RKO (cell line): ENCODE measurements around the gene MARCHF2.

Experiments
- DNase-seq: peaks from one replicate; pipeline ENCODE4 v3.0.0-alpha.2; 2016; ENCODE audit warnings: low spot score

MARCHF2 gene

GRCh38 chr19:8387688-8388611, 25.2 kb upstream of the MARCHF2 start:
- no peak for DNase-seq

DNA sequence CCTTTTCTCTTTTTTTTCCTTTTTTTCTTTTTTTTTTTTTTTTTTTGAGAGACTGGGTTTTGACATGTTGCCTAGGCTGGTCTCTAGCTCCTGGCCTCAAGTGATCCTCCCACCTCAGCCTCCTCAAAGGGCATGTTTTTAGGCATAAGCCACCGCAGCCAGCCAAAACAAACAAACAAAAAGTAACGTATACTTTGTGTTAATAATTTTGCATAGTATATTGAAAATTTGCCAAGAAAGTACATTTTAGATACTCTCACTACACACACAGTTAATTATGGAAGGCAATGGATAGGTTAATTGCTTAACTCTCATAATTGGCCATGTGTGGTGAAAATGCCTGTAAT, 24.5 kb upstream of the MARCHF2 start:
- no peak for DNase-seq

- DNase-seq: peak; percentile 100
Observed at GRCh38 chr19:8389891-8390616, 23.1 kb upstream of the MARCHF2 start, which contains the start of gene RAB11B. Gene RAB11B (plus strand): TSS chr19:8390360. CDS start chr19:8390417, 57 bp downstream.

GRCh38 chr19:8390617-8390981, 22.5 kb upstream of the MARCHF2 start:
- peak; percentile 86 for DNase-seq

DNA sequence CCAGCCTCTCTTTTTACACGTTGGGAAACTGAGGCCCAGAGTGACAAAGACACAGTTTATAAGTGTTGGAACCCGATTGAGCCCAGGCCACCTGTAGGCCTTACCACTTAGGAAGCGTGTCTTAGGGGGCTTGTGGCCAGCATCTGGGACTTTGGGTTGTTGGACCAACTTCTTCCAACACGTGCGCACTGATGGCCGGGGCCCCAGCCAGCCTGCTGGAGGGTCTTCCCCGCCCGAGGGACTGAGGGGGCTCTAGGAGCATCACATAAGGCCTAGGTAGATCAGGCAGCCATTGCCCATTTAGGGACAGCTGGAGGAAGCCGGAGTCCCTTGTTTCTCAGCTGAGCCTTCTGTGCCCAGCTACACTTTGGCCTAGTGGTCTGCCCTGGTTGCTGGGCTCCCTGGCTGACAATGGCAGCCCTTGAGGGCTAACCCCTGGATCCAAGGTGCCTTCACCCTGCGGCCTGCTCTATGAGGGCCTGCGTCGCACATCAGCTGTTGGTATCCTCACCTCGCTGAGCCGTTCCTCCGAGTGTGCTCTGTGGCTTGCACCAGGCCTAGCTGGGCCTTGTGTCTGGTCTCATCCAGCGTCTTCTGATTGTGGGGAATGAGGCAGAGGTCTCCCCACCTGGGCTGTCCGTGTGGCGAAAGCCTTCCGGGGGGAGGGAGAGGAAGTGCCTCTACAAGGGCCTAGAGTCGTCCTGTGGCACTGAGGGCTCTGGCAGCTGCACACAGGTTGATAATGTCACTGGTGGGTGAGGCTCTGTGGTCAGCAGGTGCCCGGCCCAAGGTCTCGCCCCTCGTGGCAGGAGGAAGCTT, 21.7 kb upstream of the MARCHF2 start:
- DNase-seq: no peak

DNA sequence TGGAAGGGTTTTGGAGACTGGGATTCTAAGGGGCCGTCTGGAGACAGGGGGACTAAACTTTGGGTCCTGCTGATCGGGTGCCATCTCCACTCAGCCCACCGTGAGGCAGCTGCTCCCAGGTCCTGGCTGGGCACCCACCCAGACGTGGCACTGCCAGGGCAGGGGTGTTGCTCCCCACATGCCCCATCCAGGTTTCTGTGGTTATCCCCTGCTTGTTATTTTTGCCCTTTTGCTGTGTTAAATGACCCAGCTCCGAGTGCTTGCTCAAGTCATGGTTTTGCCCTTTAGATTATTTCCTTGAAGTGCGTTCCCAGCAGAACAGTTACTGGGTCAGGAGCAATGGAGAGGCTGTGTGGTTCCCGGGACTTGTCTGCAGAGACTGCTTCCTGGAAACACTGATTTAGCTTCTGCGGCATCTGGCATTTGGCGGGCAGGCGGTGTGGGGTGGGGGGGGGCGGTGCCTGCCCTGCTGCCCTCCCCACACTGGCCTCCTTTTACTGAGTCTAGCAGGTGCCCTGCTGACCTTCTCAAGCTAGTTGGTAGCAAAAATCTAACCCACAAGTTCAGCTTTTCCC, 21.0 kb upstream of the MARCHF2 start:
- no peak for DNase-seq

DNA sequence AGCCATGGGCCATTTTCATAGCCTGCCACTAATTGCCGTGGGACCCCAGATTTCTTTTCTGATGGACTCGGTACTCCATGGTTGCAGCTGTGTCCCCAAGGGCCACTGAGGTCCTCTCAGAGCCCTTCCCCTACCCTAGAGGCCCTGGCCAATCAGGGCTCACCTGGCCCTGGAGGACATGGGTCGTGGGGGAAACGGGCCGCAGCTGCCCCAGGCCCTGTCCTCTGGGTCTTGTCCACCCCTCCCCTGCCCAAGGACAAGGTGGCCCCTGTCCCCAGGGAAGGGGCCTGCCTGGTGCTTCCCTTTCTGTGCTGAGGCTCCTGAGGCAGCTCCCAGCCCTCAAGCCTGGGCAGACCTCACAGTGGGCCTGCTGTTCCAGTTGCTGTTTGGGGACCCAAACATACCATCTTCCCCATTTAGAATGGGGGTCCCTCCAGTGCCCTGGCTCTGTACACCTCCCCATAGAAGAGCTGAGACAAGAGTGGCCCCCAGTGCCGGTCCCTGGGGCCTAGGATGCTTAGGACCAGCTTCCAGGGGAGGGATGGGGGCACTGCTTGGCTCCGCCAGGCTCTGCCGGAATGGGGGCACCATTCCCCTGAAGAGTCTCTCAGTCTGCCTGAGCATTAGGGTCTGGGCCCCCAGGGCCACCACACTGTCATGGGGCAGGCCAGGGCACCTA, 19.8 kb upstream of the MARCHF2 start:
- DNase-seq: no peak

DNA sequence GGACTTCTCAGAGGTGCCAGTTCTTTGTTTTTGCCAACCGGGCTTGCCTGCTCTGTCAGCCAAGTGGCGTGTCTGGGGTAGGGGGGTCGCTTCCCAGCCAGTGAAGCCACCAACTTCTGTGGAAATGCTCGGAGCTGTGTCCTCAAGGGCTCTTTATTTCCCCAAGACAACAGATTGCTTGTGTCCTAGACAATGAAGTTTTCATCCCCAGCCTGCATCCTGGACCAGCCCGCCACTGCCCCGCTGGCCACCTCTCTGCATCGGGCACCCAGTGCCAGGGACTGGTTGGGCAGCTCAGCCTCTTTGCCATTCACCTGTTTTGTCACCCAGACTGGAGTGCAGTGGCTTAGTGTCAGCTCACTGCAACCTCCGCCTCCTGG, 19.2 kb upstream of the MARCHF2 start:
- DNase-seq: no peak

DNA sequence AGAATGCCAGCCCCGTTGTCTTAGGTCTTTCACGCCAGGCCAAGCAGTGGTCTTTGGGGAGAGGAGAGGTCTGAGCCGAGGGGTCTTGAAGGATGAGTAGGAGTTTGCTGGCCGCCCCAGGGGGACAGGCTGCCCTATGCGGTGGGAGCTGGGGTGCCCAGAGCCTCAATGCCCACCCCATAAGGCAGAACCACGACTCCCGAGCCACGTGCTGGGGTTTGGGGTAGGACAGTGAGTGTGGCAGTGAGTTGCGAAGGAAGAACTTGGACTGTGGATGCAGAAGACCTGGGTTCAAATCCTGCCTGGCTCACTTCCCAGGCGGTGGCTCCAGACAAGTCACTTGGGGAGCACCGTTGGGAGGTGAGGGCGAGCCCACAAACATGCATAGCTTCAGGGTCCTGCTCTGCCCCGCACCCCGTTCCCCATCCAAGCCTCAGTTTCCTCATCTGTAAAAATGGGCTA, 17.5 kb upstream of the MARCHF2 start:
- no peak for DNase-seq

DNA sequence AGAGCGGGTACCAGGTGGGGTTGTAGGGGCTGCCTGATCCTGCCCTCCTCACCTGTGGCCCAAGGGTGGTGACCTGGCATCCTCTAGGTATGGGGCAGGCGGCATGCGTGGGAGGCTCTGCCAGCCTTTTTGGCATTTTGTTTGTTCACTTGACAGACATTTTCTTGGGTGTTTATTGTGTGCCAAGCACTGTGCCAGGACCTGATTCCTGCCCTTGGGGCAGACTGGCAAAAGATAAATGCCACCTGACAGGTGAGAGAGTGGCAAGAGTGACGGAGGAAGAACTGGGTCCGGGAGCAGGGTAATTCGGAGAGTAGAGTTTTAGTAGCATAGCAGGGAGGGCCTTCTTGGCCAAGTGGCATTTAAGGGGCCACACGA, 16.9 kb upstream of the MARCHF2 start:
- no peak for DNase-seq

- DNase-seq: no peak
Observed at GRCh38 chr19:8396563-8397203, 16.4 kb upstream of the MARCHF2 start.

DNA sequence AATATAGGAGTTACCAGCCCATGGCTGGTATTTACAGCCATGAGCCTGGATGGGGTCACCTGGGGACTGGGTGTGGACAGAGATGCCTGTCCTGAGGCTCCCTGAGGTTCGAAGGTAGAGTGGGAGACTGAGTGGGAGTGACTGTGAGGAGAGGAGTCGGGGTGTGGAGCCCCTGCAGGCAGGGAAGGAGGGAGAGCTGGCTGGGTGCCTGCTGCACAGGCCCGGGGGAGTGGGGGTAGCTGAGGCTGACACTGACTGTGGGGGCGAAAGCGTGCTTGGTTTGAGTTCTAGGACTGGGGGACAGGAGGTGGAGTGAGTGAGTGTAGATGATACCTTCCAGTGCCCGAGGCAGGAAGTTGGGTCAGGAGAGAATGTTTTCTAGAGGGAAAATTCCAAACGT, 15.8 kb upstream of the MARCHF2 start:
- no peak for DNase-seq

- no peak for DNase-seq
Observed at GRCh38 chr19:8397746-8398310, 15.3 kb upstream of the MARCHF2 start.

DNA sequence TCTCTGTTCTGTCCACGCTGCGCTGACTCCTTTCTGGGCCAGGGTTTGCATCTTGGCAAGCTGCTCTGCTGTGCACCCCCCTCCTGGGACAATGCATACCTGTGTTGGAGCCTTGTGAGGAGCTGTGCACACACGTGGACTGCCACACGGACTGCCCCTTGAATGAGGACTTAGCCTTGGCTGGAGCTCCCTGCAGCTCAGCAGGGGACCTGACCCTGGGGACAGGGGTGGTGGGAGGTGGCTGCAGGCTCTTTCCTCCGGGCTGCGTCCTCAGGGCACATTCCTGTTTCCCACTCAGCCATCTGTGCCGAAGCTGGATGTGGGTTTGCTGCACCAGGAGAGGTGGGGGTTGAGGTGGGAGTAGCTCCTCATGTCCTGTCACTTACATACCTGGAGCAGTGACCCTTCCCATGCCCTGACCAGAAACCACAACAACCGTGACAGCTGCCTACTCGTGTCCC, 14.8 kb upstream of the MARCHF2 start:
- DNase-seq: no peak

- DNase-seq: no peak
Observed at GRCh38 chr19:8399681-8400188, 13.4 kb upstream of the MARCHF2 start.

DNA sequence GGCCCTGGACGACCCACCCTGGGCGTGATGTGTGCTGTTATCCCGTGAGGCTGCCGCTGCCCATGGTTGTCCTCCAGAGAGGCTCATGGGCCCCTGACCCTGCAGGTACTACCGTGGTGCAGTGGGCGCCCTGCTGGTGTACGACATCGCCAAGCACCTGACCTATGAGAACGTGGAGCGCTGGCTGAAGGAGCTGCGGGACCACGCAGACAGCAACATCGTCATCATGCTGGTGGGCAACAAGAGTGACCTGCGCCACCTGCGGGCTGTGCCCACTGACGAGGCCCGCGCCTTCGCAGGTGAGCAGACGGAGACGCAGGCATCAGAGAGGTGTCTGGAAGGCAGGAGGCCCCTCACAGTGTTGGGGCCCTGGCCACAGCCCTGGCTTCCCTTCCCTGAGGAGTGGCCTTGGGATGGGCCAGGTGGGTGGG, 11.1 kb upstream of the MARCHF2 start:
- DNase-seq: no peak

- no peak for DNase-seq
Observed at GRCh38 chr19:8403098-8403819, 9.8 kb upstream of the MARCHF2 start.

DNA sequence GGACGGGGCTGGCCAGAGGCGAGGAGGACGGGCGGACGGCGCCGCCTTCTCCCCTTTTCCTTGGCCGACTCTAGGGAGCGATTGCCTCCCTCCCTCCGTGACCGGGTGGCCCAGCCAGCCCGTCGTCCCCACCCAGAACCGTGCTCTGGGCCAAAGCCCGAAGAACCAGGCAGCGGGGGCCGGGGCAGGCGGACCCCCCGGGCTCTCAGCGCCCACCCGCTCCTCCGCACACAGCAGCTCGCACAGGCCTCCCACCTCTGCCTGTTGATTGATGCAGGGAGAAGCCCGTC, 9.3 kb upstream of the MARCHF2 start:
- no peak for DNase-seq

DNA sequence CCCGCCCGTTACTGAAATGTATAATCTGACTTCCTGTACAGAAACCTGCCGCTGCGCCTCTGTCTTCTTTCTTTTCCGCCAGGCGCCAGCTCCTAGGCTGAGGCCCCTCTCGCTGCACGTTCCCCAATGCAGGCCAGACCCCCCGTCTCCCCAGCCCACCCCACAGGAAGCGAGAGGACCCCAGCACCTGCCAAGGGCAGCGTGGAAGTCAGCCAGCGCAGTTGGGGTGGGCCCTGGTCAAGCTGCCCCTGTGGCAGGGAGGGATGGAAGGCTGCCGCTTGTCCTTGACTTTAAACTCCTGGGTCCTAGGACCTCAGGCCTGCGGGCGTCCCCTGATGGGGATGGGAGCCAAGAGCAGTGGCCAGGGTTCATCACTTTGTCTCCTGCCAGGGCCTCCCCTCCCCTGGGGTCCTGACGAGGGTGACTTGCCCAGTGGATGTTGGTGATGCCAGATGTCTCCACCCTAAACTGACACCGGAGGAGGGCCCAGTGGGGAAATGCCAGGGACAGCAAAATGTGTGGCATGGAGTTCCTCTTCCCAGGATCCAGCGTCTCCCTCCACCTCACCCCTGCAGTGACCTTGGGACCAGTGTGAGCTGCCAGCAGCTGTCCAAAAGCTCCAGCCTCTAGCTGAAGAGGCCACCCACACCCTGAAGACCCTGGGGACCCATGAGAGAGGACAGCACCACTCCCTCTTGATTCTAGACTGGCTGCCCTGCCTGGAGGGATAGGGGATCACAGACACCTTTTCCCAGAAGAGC, 8.5 kb upstream of the MARCHF2 start:
- no peak for DNase-seq
